Kidney glomerular epithelial cell (primary cell): Measurements from ENCODE around the gene PXN.

Experiments used
- DNase-seq: peaks from one replicate; lab custom pipeline; 2025; lab: John Stamatoyannopoulos, UW

Gene PXN

DNA sequence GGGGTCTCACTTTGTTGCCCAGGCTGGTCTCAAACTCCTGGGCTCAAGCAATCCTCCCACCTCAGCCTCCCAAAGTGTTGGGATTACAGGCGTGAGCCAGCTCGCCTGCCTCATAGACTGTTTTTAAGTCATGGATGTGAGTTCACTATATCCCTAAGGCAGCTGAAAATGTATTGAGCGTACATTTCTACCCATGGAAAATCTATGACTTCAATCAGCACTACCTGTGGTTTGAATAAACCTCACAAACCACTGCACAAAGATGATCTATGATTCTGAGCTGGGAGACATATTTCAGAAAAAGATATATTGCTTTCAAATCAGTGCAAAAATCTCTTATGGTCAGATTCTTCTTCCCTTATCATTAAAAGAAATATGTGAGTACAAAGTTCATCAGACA lies 93.5 kb downstream of the PXN start:
- no peak for DNase-seq

DNA sequence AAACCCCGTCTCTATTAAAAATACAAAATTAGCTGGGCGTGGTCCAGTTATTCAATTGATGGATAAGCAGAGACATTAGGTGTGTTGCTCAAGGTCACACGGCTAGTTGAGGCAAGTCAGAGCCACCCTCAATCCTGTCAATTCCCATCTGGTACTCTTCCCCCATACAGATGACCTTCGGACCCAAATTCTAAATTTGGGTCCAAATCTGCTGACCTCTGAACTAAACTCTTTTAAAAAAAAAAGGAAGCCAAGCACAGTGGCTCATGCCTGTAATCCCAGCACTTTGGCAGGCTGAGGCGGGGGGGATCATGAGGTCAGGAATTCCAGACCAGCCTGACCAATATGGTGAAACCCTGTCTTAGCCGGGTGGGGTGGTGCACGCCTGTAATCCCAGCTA lies 94.9 kb downstream of the PXN start:
- no peak for DNase-seq

GRCh38 chr12:120169946-120170345 lies 95.6 kb downstream of the PXN start:
- DNase-seq, result no peak

- DNase-seq, result no peak
Measured at GRCh38 chr12:120168337-120168736, 97.2 kb downstream of the PXN start.

- no peak for DNase-seq
Measured at GRCh38 chr12:120167529-120168095, 97.9 kb downstream of the PXN start.

GRCh38 chr12:120164293-120164692 lies 101.2 kb downstream of the PXN start:
- DNase-seq, result no peak

DNA sequence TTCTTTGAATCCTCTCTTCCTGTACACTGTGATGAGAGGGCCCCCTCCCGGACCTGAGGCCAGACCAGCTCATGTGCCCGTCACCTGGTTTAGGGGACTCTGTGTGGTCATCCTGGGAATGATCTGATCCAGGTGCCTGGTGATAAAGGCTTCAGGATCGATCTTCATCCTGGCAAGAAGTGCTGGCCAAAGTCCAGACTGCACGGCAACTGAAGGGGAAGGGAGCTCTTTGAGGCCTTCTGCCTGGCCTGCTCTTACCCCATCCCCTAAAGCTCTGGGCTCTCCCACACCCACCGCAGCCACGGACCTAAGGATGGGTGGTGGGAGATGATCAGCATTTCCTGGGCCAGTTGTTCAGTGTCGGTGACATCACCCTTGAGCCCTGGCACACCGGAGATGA lies 102.8 kb downstream of the PXN start:
- no peak for DNase-seq

GRCh38 chr12:120161852-120162251 lies 103.7 kb downstream of the PXN start:
- DNase-seq, result no peak
